Left renal pelvis (tissue), 4 donors: ENCODE data around the gene NIP7. TPM values are rescaled to one million over a fixed set of nuclear protein-coding genes. Genes with fewer than 3 reads are reported as not detected.
"Not testable (repeated sequence)": the region's sequence is repeated elsewhere in the genome, so short reads cannot be mapped to it uniquely, and the experiment has no call there.

Experiments used
- DNase-seq, 4 donors: peaks; one replicate each; pipeline ENCODE4 v3.0.0-alpha.2; 2013; ENCODE audit warnings: low read depth in 4 of 4, low spot score in 3 of 4
- polyA plus RNA-seq, 4 donors: library from polyadenylated mRNA; unstranded; fragments of 120-200 nt; gene quantifications; one replicate each; pipeline ENCODE4 v1.2.1, GENCODE V29; 2013; ENCODE audit not compliant: insufficient read length in 4 of 4

Gene NIP7
- polyA plus RNA-seq: 10 to 100 TPM; 26.0 to 37.2 (median 32.1) TPM

DNA sequence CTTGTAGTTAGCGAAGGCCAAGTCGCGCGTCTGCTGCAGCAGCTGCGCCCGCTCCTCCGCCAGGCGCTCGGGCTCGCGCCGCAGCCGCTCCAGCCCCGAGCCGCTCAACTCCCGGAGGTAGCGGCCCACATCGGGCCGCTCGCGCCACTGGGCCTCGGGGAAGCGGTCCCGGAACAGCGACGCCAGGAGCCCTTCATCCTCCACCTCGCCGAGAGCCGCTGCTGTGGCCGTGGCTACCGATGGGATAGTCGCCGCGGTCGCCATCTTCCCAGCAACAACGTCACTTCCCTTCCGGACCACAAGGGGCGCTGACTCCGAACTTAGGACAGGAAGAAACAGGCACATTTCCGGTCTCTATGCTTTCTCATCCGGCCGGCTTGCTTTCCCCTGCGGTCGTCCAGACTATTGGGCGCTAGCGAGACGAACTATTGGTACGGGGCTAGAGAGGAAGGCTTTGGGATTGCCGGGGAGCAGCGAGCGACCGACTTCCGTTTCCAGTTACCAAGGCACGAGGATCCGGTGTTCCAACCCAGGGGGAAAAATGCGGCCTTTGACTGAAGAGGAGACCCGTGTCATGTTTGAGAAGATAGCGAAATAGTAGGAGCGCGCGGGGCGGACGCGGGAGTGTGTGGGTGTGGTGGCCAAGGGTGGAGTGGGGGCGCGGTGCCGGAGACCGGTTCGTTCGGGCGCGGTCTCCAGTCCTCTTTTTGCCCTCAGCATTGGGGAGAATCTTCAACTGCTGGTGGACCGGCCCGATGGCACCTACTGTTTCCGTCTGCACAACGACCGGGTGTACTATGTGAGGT is at the start of gene NIP7, which contains the start of gene COG8:
Gene NIP7, plus strand, starts transcription at position 484 of the 806 bp plus-strand sequence. Its CDS starts 58 bp downstream, at position 542.
Gene COG8, minus strand, starts transcription at position 276 of the 806 bp plus-strand sequence. Its CDS starts 12 bp downstream, at position 264.
- DNase-seq: peak; percentile 91 to 97 (median 96)

DNA sequence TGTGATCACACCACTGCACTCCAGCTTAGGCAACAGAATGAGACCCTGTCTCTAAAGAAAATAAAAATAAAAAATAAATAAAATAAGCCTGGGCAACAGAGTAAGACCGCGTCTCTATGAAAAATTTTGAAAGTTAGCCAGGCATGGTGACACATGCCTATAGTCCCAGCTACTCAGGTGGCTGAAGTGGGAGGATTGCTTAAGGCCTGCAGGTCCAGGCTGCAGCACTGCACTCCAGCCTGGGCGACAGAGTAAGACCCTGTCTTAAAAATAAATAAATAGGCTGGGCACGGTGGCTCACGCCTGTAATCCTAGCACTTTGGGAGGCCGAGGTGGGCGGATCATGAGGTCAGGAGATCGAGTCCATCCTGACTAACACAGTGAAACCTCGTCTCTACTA is 47.9 kb upstream of the NIP7 start:
- not testable (repeated sequence) for DNase-seq

DNA sequence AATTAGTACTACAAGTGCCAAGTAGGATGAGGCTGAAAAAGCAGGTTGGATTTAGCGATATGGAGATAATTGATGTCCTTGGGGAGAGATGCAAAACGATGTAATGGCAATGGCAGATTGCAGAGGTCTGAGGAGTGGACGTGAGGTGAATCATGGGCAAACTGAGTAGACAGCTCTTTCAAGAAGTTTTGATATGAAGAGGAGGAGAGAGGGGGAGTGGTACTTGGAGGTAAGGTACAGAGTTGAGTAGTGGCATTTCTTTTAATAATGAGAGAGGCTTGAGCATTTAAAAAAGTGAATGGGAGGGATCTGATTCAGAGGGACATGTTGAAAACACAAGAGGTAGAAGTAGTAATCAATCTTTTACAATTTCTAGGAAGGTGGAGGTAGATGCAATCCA is 46.2 kb upstream of the NIP7 start:
- no peak for DNase-seq

DNA sequence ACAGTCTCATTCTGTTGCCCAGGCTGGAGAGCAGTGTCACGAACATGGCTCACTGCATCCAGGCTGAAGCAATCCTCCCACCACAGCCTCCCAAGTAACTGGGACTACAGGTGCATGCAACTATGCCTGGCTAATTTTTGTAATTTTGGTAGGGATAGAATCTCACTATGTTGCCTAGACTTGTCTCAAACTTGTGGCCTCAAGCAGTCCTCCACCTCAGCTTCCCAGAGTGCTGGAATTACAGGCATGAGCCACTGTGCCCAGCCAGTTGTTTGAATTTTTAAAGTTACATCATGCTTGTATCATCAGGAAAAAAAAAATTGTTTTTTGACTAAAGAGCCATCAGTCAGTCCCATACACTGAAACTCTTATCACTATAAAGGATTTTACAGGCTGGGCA is 45.5 kb upstream of the NIP7 start:
- no peak for DNase-seq

DNA sequence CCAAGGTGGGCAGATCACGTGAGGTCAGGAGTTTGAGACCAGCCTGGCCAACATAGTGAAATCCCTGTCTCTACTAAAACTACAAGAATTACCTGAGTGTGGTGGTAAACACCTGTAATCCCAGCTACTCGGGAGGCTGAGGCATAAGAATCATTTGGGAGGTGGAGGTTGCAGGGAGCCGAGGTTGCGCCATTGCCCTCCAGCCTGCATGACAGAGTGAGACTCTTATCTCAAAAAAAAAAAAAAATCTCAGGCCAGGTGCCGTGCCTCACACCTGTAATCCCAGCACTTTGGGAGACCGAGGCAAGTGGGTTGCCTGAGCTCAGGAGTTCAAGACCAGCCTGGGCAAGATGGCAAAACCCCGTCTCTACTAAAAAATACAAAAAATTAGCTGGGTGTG is 42.8 kb upstream of the NIP7 start:
- not testable (repeated sequence) for DNase-seq

DNA sequence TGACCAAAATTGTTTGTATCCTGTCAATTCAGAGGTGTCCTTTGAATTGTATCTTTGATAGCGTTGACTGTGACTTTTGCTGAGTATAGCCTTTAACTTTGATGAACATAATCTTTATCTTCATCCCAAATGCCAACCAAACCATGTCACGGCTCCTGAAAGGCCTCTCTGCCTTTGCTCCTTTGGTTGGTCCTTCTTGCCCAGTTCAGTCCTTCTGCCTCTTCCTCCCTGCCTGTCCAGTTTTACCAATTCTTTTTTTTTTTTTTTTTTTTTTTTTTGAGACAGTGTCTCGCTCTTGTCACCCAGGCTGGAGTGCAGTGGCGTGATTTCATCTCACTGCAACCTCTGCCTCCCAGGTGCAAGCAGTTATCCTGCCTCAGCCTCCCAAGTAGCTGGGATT is 41.3 kb upstream of the NIP7 start:
- no peak for DNase-seq

DNA sequence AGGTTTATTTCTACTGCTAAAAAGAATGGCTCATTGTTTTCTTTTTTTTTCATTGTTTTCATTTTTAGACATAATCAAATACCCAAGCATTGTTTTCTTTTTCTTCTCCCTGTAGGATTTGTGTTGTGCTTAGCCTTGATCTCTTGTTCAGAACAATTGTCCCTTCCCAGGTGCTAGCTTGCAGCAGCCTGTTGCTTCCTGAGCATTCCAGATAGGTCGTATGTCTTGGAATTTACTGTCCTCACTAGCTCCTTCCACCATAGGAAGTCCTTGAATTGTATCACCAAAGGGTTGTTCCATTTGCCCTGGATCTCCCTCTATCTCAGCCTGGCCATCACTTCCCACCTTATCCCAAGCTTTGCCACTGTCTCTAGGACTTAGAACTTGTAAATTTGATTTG is 38.4 kb upstream of the NIP7 start:
- no peak for DNase-seq

DNA sequence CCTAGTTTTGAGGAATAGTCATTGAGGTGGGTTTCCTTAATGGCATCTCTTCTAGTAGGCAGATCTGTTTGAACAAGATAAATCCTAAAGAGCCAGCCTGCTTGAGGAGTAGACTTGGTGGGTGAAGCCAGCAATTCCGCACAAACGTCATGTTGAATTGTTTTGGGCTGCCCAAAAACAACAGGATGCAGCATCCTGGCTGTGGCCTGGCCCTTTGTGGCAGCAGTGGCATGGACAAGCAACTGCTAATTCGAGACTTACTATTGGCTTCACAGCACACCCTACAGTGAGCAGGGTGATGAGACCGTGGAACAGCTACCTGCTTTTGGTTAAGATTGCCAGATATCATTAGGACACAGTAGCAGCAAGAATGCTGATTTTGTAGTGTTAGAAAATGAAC is 37.7 kb upstream of the NIP7 start:
- no peak for DNase-seq

DNA sequence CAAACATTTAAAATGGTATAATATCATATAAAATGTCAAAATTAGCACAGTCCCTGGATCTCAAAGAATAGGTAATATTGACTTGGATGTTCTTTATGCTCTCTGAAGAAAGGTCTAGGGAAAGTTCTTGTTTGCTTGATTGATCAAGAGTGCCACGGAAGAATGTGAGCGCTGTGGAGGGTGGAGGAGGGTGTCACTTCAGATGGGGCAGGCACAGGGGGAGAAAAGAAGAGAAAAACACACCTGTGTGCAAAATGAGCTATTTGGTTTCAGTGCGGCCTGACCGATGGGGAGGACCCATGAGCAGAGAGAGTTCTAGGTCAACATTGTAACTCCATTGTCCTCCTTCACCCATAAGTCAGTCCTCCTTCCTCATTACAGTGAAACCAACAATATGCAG is 37.3 kb upstream of the NIP7 start:
- DNase-seq: no peak

DNA sequence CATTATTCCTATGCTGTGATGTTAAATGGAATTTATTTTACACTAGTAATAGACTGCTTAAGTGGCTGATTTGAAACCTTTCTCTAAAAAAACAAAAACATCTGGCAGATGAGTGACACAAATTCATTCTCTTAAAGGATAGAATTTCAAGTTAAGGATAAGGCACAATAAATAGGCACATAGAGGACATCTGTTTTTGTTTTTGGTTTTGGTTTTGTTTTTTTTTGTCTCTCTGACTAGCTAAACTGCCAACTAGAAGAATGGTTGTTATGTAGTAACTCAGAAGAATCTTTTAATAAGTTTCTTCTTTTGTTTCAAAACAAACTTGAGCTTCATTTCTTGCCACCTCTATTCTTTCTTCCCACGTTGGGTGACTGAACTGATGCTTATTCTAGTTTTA is 33.5 kb upstream of the NIP7 start:
- no peak for DNase-seq

DNA sequence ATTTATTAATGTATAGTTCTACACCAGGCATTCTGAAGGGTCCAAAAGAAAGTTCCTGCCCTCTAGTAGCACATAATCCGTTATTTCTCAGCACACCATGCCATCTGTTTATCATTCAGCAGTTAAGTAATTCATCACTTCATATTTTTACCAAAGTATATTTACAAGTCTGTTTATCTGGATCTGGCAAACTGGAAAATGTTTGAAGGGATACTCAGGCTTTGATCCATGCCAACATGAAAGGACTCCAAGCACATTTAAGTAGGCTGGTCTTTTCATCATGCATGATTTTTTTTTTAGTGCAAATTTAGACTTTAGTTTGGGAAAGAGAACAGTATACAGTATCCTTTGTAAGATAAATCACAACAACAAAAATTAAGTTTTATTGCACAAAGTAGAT is 32.5 kb upstream of the NIP7 start:
- DNase-seq: no peak

DNA sequence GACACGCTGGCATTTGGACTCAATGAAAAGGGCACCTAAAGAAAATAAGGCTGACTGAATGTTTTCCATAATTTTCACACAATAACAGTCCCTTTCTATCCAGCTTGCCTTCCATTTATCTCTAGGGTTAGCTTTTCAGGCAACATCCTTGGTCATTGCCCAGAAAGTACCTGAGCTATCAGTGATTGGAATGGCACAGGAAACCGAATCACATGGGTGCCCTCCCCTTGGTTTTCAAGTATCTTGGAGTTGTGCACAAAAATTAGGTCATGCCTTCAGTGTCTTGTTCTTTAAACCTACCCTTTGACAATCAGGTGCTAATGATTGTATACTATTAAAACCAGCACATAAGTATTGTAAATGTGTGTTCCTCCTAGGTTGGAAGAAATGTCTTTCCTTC is 31.7 kb upstream of the NIP7 start:
- DNase-seq: no peak

DNA sequence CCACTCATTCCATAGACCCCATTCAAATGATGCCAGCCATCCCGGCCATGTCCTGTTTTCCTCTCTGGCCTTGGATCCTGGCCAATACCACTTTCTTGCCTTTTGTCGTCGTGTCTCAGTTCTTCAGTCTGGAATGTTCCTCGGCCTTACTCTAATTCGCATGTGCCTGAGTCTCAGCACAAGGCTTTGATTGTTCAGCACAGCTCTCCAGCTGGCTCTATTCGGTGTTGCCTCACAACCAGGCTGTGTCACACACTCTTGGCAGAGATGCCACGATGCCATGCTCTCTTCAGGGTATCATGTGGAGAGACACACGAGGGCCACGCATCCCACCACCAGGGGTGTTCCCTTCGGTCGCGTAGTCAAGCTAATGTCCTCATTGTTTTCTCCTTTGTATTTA is 30.3 kb upstream of the NIP7 start:
- DNase-seq: no peak

DNA sequence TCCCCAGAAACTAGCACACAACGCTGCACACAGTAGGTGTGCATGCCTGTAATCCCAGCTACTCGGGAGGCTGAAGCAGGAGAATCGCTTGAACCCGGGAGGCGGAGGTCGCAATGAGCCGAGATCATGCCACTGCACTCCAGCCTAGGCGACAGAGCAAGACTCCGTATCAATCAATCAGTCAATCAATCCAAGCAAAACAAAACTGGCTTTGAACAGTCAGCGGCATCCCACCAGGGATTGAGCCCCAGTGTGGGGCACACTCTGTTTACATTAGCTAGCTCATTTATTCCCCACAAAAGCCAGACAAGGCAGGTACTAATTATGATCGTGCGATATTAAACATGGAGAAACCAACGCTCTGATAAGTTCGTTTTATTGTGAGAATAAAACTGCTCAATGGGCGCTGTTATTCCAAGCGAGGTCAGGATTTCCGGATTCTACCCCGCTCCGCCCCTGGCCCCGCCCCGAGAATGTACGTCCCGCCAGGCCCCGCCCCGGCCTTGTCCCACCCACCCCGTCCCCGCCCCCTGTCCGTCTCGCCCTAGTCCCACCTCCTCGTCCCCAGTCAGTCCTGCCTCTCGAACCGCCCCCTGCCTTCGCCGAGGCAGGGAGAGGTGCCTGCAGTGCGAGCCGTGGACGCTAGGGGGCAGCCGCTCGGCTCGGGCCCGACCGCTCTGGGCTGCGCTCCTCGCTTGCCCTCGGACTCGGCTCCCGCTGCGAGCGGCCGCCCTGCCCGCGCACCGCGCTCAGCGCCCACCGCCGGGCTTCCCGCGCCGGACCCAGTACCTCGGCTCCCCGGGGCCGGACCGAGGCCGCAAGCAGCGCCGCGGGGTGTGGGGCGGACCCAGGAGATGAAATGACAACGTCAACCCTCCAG is 28.7 kb upstream of the NIP7 start, which contains the start of gene VPS4A:
Gene VPS4A, plus strand, starts transcription at position 698 of the 880 bp plus-strand sequence. Its CDS starts 162 bp downstream, at position 860.
- DNase-seq: peak; percentile 87 to 94 (median 90)

DNA sequence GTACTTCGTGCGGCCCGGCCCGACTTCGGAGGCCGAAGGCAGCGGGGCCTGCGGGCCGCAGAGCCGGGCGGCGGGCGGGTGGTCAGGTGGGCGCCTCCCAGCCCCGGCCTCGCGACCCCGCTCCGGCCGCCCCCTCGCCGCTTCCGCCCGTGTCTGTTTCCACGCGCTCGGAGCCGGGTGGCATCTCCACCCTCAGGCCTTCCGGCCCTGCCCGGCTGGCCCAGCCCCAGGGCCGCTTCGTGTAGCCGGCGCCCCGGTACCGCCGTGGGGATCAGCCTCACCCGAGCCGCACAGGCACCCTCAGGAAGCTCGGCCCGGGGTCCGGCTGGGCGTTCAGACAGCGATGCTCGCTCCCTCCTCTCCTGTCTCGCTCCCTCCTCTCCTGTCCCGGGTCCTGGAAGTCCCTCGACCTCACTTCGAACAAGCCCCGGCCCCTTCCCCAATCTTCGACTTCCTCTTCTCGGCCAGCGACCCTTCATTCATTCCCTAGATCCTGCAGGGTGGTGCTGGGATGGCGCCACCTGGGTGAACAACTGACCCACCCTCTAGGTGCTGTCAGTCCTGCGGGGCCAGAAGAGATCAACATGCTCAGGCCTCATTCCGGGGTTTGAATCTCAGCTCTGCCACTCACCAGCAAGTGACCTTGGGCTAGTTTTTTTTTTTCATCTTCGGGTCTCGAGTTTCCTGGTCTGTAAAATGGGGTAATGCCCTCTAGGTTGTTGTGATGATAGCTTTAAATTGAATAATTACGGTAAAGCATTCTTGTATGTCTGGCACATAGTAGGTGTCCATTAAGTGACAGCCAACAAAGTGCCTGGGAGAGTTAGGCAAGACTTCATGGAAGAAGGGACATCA is 27.8 kb upstream of the NIP7 start:
- DNase-seq: no peak

DNA sequence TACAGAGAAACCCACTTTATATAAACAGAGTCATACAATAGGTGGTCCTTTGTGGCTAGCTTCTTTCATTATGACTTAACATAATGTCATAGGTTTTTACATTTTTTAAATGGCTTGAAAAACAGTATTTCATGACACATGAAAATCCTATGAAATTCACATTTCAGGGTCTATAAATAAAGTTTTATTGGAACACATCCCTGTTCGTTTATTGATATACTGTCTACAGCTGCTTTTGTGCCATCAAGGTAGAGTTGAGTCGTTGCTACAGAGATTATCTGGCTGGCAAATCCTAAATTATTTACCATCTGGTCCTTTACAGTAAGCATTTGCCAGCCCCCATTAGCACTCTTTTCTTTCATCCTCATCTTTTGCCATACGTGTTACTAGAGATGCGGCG is 26.1 kb upstream of the NIP7 start:
- DNase-seq: no peak

DNA sequence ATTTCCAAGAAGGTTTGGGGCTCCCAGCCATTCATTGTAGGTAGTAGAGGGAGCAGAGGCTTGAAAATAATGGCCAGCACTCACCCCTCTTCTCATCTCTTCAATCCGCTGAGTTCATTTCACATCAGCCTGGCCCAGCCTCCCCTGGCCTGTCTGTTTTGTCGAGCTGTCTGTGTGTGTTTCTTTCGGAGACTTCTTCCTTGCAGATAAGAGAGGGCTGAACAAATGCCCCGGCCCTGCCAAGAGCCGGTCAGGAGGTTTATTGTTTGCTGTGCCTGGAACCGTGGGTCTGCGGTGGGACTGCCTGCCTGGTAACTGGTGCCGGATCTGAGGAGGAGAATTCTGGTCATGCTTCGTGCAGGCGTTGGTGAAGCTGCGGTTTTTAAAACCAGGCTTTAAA is 25.0 kb upstream of the NIP7 start:
- no peak for DNase-seq

DNA sequence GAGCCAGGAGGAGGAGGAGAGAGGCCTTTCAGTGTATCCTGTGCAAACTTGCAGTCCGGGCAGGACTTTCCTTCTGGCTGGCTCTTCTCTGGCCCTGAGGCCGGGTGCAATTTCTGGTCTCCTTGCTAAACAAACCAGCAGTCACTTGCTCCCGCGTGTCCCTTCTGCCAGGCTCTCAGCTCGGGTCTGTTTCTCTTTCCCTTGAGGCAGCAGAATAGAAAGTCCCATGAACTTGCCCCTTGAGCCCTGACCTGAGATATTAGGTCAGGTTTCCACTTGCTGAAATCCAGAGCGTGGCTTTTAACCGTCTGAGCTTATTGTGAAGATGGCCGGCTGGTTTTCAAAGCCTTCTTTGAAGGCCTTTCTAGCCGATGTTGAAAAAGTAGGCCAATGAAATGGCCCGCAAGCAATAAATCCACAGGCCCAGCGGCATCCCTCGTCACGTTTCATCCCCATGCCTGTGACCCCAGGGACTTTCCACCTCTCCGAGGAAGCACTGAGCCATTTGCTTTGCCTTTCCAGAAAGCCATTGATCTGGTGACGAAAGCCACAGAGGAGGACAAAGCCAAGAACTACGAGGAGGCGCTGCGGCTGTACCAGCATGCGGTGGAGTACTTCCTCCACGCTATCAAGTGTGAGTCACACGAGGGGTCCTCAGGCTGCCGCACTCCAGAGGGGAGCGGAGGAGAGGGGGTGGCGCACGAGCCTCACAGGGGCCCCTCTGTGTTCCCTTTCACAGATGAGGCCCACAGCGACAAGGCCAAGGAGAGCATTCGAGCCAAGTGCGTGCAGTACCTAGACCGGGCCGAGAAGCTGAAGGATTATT is 23.9 kb upstream of the NIP7 start:
- DNase-seq: no peak

DNA sequence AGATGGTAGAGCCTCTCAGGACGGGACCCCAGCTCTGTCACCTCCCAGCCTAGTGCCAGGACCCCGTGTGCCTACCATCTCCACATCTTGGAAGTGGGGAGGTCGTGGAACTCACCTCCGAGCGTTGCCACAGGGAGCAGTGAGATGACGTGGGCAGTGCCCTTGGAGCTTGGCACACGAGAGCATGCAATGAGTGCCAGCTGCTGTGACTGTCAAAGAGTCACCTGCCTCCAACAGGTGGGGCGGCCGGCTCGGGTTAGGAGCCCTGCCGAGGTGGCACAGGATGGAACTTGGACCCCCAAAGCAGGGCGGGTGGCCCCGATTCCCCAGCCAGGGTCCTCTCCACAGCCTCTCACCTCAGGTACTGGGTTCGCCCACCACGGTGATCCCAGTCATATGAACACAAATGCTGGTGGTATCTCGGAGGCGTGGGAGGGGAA is 23.0 kb upstream of the NIP7 start:
- DNase-seq: no peak
